GM23248 (cell line): Measurements from ENCODE around the gene MAML3. TPM values are rescaled to one million over a fixed set of nuclear protein-coding genes. Genes with fewer than 3 reads are reported as not detected.

Experiments
- DNase-seq: peaks from one replicate; pipeline ENCODE4 v3.0.0-alpha.2; 2015
- H2AFZ ChIP-seq: fragments of 200-600 bp; sonication (generic); 2 replicates; pipeline ENCODE4 v1.6.1; 2016; ENCODE audit warnings: antibody characterized with exemption
- H3F3A ChIP-seq: fragments of 200-600 bp; sonication (generic); 2 replicates; pipeline ENCODE4 v1.6.1; 2016; ENCODE audit warnings: mild to moderate bottlenecking, antibody characterized with exemption, mixed run types; ENCODE audit not compliant: insufficient read depth
- H3K27ac ChIP-seq: fragments of 200-600 bp; sonication (generic); 2 replicates; pipeline ENCODE4 v1.5.1; 2016; ENCODE audit warnings: mild to moderate bottlenecking
- H3K27me3 ChIP-seq: fragments of 200-600 bp; sonication (generic); replicated peaks from 2 replicates; pipeline ENCODE4 v1.6.1; 2016; ENCODE audit warnings: mild to moderate bottlenecking; ENCODE audit not compliant: insufficient read depth
- H3K36me3 ChIP-seq: fragments of 200-600 bp; sonication (generic); 2 replicates; pipeline ENCODE4 v1.6.1; 2016; ENCODE audit warnings: low read depth, mild to moderate bottlenecking
- H3K4me1 ChIP-seq: fragments of 200-600 bp; sonication (generic); 2 replicates; pipeline ENCODE4 v1.6.1; 2016; ENCODE audit warnings: mild to moderate bottlenecking; ENCODE audit not compliant: insufficient read depth
- H3K4me2 ChIP-seq: fragments of 200-600 bp; sonication (generic); one replicate; pipeline ENCODE4 v1.6.1; 2016; ENCODE audit warnings: mild to moderate bottlenecking; ENCODE audit not compliant: unreplicated experiment
- H3K4me3 ChIP-seq: fragments of 200-600 bp; sonication (generic); 2 replicates; pipeline ENCODE4 v1.5.1; 2016; ENCODE audit warnings: mild to moderate bottlenecking
- H3K79me2 ChIP-seq: fragments of 200-600 bp; sonication (generic); 2 replicates; pipeline ENCODE4 v1.6.1; 2016; ENCODE audit warnings: mild to moderate bottlenecking; ENCODE audit not compliant: insufficient read depth
- H3K9ac ChIP-seq: fragments of 200-600 bp; sonication (generic); 2 replicates; pipeline ENCODE4 v1.6.1; 2016; ENCODE audit warnings: mild to moderate bottlenecking
- H3K9me2 ChIP-seq: fragments of 200-600 bp; sonication (generic); 2 replicates; pipeline ENCODE4 v1.6.1; 2016; ENCODE audit warnings: mixed run types, mild to moderate bottlenecking, moderate library complexity; ENCODE audit not compliant: insufficient read depth
- H3K9me3 ChIP-seq: fragments of 200-600 bp; sonication (generic); one replicate; pipeline ENCODE4 v1.6.1; 2017; ENCODE audit warnings: low read depth
- H4K20me1 ChIP-seq: fragments of 200-600 bp; sonication (generic); 2 replicates; pipeline ENCODE4 v1.6.0; 2016; ENCODE audit not compliant: insufficient read depth
- EZH2 ChIP-seq: fragments of 200-600 bp; sonication (generic); IDR thresholded peaks from 2 replicates; pipeline ENCODE4 v1.6.1; 2018; ENCODE audit warnings: antibody characterized with exemption, mild to moderate bottlenecking; ENCODE audit not compliant: insufficient read depth, poor library complexity, severe bottlenecking
- EZH2phosphoT487 ChIP-seq: fragments of 200-600 bp; sonication (generic); IDR thresholded peaks from 2 replicates; pipeline ENCODE4 v1.6.1; 2018; ENCODE audit warnings: antibody characterized with exemption, moderate library complexity, mild to moderate bottlenecking, low read depth; ENCODE audit not compliant: insufficient read depth
- WGBS, 2 experiments: methylation state at CpG; one replicate each; pipeline ENCODE4 v1.1.6; 2015 to 2017; ENCODE audit warnings: low lambda C conversion rate in 2 of 2, low coverage in 1 of 2; ENCODE audit errors: missing lambda C conversion rate in 2 of 2; 5-methylcytosine and 5-hydroxymethylcytosine counted together
- in situ Hi-C: fragments of 300-500 bp; cut with MboI; formaldehyde crosslinking; loops from 2 replicates; pipeline ENCODE4 v1.15.0; 2020
- polyA plus RNA-seq: library from polyadenylated mRNA; unstranded; fragments of >200 nt; fragmentation: Nextera tagmentation; extraction: Ambion mirVana; gene quantifications from 2 replicates; pipeline ENCODE4 v1.2.1, GENCODE V29; 2016
- total RNA-seq: library from RNA; depleted of rRNA; stranded (reverse); fragments of >200 nt; shearing (Covaris generic); gene quantifications from 2 replicates; pipeline ENCODE4 v1.2.3, GENCODE V29; 2014

Gene MAML3
- total and polyA plus RNA-seq, 2 experiments from 2014 or later: 0.96 to 1.5 TPM

DNA sequence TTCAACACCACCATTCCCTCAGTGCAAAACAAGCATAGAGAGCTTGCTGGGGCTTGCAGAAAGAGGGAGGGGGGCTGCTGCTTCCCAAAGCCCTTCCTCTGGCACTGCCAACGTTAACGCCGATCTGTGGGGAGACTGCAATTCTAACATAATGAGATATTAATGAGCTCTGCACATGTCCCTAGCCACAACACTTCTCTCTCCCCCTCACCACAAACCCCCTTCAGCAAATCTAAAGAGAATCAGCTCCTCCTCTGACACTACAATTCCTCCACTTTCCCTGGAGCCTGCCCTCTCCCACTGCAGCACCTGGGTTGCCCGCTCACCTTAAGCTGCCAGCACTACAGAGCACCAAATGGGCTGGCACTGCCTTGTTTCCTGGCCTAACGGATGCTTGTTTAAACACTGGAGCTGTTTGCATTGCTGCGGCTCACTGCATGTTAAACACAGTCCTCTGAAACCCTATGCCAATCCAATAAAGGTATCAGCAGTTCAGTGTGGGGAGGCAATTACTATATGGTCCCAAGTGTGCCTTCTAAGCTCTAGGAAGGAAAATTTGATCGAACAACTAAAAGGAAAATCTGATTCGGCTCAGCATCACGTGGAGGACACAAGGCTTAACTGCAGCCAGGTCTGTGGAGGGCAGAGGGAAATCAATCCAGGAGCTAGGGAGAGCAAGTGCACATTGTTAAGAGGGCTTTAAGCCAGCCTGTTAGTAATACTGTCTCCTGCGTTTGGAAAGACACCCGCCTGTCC is 232.4 kb downstream of the MAML3 start:
- H3K4me3 ChIP-seq: no peak overlapping the region
- no peaks in the 10 kb centered on the region for H3K9me3 ChIP-seq
- TF ChIP-seq EZH2: no peak
- no peak for TF ChIP-seq EZH2phosphoT487
- no peak for DNase-seq
- in situ Hi-C loops: no loop called here
- no peaks in the 10 kb centered on the region for H3K36me3 ChIP-seq
- no peaks in the 10 kb centered on the region for H4K20me1 ChIP-seq
- peaks cover 17% of the 10 kb centered on the region for H3F3A ChIP-seq
- WGBS, 2 experiments: 67 to 78% methylated on average over 11 of the region's 11 CpGs
- no peaks in the 10 kb centered on the region for H3K79me2 ChIP-seq
- no peaks in the 10 kb centered on the region for H3K27me3 ChIP-seq
- H3K9ac ChIP-seq: no peak overlapping the region
- no peaks in the 10 kb centered on the region for H3K9me2 ChIP-seq
- H3K4me2 ChIP-seq: no peak overlapping the region
- H2AFZ ChIP-seq: no peak overlapping the region
- no peak overlapping the region for H3K27ac ChIP-seq
- H3K4me1 ChIP-seq: peaks cover 26% of the 10 kb centered on the region

DNA sequence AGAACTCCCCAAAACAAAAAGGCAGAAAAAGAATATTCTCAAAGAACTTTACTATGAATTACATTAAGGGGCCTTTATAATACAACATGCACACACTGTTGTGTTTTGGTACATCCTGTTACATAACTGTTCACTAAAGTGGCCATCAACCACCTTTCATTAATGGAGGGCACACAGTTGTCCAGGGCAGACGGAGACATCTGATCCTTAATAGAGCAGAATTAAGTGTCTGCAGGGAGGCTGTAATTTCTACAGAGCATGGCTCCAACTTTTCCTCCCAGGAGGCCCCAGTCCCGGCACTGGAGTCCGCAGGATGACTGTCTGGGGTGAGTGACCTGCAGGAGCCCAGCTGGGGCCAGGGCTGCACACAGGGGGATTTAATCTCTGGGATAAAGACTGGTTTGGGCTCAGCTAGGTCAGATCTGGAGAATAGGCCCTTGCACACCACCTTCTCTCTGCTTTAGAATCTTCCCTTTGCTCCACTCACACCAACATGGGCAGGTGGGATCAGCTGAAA is 233.4 kb downstream of the MAML3 start:
- in situ Hi-C loops: no loop called here
- Histone ChIP-seq H3K4me3 (no peak overlapping the region), H2AFZ (no peak overlapping the region), H3K79me2 (no peaks in the 10 kb centered on the region), H3K9me2 (no peaks in the 10 kb centered on the region), H3K4me2 (no peak overlapping the region), H3K36me3 (no peaks in the 10 kb centered on the region), H3K9me3 (no peaks in the 10 kb centered on the region), H3K9ac (no peak overlapping the region), H3F3A (peaks cover 17% of the 10 kb centered on the region), H3K27me3 (no peaks in the 10 kb centered on the region), H4K20me1 (no peaks in the 10 kb centered on the region), H3K27ac (no peak overlapping the region), H3K4me1 (peaks cover 34% of the 10 kb centered on the region)
- DNase-seq: no peak
- 97% methylated on average over 3 of the region's 3 CpGs for WGBS, 2 experiments
- no peak for TF ChIP-seq EZH2phosphoT487
- TF ChIP-seq EZH2: no peak

DNA sequence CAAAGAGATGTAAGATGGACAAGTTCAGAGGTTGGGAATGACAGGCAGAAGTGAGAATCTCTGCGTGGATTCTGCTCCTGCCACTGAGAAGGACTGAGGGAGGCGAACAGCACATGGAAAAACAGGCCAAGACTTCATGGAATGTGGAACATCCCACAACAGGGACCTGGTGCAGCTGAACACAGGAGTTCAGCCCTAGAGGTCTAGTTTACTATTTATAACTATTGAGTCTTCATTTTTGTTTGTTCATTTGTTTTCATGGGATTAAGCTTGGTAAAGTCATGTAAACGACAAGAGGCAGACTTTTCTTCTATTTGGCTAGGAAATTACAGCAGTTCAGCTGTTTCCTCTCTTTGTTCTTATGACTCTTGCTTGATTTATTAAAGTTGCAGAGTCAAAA is 234.5 kb downstream of the MAML3 start:
- Histone ChIP-seq H3K79me2 (no peaks in the 10 kb centered on the region), H3K4me3 (no peak overlapping the region), H3F3A (peaks cover 17% of the 10 kb centered on the region), H3K9me3 (no peaks in the 10 kb centered on the region), H3K9me2 (no peaks in the 10 kb centered on the region), H3K9ac (peak overlapping the region; percentile 58), H3K27me3 (no peaks in the 10 kb centered on the region), H3K4me2 (peak overlapping the region; percentile 51), H3K27ac (peak overlapping the region; percentile 56), H2AFZ (peak overlapping the region; percentile 60), H3K4me1 (peaks cover 36% of the 10 kb centered on the region), H4K20me1 (no peaks in the 10 kb centered on the region), H3K36me3 (no peaks in the 10 kb centered on the region)
- in situ Hi-C loops: no loop called here
- TF ChIP-seq EZH2 (no peak), EZH2phosphoT487 (no peak)
- peak; percentile 70 for DNase-seq
- 6 to 16% methylated on average over 3 of the region's 3 CpGs for WGBS, 2 experiments

DNA sequence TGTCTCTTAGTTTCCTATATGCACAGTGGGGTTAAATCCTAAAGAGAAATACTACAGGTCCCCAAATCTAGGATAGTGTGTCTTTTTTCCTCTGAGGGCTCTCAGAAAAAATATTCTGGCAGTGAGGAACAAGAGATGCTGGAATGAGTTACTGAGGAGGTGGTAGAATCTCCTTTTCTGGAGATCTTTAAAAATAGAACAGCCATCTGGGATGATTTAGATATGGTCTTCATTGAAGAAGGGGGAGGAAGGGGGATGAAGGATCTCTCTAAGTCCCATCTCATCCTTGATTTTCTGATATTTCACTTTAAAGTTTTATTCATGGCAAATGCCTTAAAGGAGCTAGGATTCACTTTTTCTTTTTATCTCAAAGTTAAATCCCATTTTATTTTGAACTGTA is 235.0 kb downstream of the MAML3 start:
- H3K9me3 ChIP-seq: no peaks in the 10 kb centered on the region
- peaks cover 41% of the 10 kb centered on the region for H3K4me1 ChIP-seq
- H3K27me3 ChIP-seq: no peaks in the 10 kb centered on the region
- H3K9ac ChIP-seq: peak overlapping the region; percentile 58
- no peaks in the 10 kb centered on the region for H3K36me3 ChIP-seq
- no peak for TF ChIP-seq EZH2
- no peak for TF ChIP-seq EZH2phosphoT487
- H3K9me2 ChIP-seq: no peaks in the 10 kb centered on the region
- peaks cover 17% of the 10 kb centered on the region for H3F3A ChIP-seq
- H3K4me3 ChIP-seq: no peak overlapping the region
- H3K79me2 ChIP-seq: no peaks in the 10 kb centered on the region
- H4K20me1 ChIP-seq: no peaks in the 10 kb centered on the region
- peak overlapping the region; percentile 51 for H3K4me2 ChIP-seq
- in situ Hi-C loops: no loop called here
- peak overlapping the region; percentile 60 for H2AFZ ChIP-seq
- DNase-seq: peak; percentile 24
- peak overlapping the region; percentile 56 for H3K27ac ChIP-seq
